ENCODE measurements around the gene MALRD1. TPM values are rescaled to one million over a fixed set of nuclear protein-coding genes. Genes with fewer than 3 reads are reported as not detected.

MALRD1 gene
- total RNA-seq, 1 experiment from 2014 or later, result not detected

DNA sequence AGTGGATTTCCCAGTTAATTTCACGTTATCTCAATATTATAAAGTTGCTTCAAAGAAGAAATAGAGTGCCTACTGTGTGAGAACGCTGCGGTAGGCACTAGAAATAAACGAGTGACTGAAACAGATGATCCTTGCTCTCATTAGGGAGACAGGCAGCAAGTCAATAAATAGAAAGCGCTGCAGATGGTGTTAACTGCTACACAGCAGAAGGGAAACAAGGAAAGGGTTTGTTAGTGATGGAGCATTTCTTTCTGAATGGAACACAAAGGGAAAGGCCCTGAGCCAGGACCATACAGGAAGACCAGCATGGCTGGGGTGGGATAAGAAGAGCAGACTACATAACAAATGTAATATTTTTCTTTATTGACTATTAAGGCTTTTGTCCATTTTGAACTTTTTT, 235.2 kb downstream of the MALRD1 start:
- no peaks in the 10 kb centered on the region for H3K36me3 Mint-ChIP-seq (ENCODE audit: insufficient read depth, unreplicated experiment)
- intact Hi-C loops (cut with micrococcal nuclease), result no loop called here
- H3K27ac Mint-ChIP-seq (ENCODE audit: low read depth, unreplicated experiment), result no peak overlapping the region
- ChIA-PET CTCF (no interaction called here), POLR2A (no interaction called here)
- no peak for DNase-seq (ENCODE audit: unreplicated experiment)
- H3K27me3 Mint-ChIP-seq (ENCODE audit: insufficient read depth, unreplicated experiment), result no peaks in the 10 kb centered on the region
- BruUV-seq (replicated peaks), result no TSS peak
- no peaks in the 10 kb centered on the region for H3K9me3 Mint-ChIP-seq (ENCODE audit: unreplicated experiment)
- H3K4me3 Mint-ChIP-seq (ENCODE audit: unreplicated experiment), result no peak overlapping the region
- H3K4me1 Mint-ChIP-seq (ENCODE audit: insufficient read depth, unreplicated experiment), result no peaks in the 10 kb centered on the region
- TF ChIP-seq, protein P1, sequence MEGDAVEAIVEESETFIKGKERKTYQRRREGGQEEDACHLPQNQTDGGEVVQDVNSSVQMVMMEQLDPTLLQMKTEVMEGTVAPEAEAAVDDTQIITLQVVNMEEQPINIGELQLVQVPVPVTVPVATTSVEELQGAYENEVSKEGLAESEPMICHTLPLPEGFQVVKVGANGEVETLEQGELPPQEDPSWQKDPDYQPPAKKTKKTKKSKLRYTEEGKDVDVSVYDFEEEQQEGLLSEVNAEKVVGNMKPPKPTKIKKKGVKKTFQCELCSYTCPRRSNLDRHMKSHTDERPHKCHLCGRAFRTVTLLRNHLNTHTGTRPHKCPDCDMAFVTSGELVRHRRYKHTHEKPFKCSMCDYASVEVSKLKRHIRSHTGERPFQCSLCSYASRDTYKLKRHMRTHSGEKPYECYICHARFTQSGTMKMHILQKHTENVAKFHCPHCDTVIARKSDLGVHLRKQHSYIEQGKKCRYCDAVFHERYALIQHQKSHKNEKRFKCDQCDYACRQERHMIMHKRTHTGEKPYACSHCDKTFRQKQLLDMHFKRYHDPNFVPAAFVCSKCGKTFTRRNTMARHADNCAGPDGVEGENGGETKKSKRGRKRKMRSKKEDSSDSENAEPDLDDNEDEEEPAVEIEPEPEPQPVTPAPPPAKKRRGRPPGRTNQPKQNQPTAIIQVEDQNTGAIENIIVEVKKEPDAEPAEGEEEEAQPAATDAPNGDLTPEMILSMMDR (IDR thresholded peaks at IDR 0.05; ENCODE audit: unreplicated experiment), result no peak

DNA sequence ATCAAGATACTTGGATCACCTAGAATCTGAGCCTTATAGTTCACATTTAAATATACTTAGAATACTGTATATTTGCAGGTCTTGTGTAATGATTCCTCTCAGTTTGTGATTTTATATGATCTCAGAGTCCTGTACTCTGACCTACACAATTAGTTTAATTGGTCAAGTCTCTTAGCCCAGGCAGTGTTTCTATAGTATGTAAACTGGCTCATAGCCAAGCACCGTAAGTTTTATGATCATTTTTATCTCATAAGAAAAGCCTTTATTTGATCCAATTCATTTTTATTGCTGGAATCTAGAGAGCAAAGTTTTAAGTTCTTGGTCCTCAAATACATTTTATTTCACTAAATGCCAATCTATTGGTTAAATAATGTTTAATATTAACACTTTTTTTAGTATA, 242.2 kb downstream of the MALRD1 start:
- H3K4me1 Mint-ChIP-seq (ENCODE audit: insufficient read depth, unreplicated experiment), result no peaks in the 10 kb centered on the region
- no peaks in the 10 kb centered on the region for H3K27me3 Mint-ChIP-seq (ENCODE audit: insufficient read depth, unreplicated experiment)
- no TSS peak for BruUV-seq (replicated peaks)
- H3K9me3 Mint-ChIP-seq (ENCODE audit: unreplicated experiment), result no peaks in the 10 kb centered on the region
- DNase-seq (ENCODE audit: unreplicated experiment), result no peak
- H3K4me3 Mint-ChIP-seq (ENCODE audit: unreplicated experiment), result no peak overlapping the region
- ChIA-PET POLR2A (no interaction called here), CTCF (no interaction called here)
- no peaks in the 10 kb centered on the region for H3K36me3 Mint-ChIP-seq (ENCODE audit: insufficient read depth, unreplicated experiment)
- TF ChIP-seq, protein P1 (IDR thresholded peaks at IDR 0.05; ENCODE audit: unreplicated experiment), result no peak
- H3K27ac Mint-ChIP-seq (ENCODE audit: low read depth, unreplicated experiment), result no peak overlapping the region
- intact Hi-C loops (cut with micrococcal nuclease), result no loop called here

DNA sequence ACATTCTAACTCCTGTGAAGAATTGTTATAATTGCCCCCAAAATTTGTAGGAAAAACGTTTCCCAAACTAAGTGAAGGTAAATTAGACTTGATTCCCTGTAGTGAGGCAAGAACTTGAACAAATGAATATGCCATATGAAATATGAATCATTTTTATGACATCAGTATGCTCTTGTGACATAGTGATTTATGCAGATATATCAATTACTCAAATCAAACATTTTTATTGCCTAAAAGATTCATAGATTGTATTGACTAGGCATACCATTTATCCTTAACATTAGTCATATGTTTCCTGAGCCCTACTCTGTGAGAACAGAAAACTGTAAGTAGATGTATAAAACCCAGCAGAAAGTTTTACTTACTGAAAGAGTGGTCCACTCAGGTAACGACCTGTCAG, 245.6 kb downstream of the MALRD1 start:
- CTCF ChIA-PET, result no interaction called here
- no TSS peak for BruUV-seq (replicated peaks)
- POLR2A ChIA-PET, result no interaction called here
- H3K36me3 Mint-ChIP-seq (ENCODE audit: insufficient read depth, unreplicated experiment), result no peaks in the 10 kb centered on the region
- H3K4me3 Mint-ChIP-seq (ENCODE audit: unreplicated experiment), result no peak overlapping the region
- H3K4me1 Mint-ChIP-seq (ENCODE audit: insufficient read depth, unreplicated experiment), result no peaks in the 10 kb centered on the region
- no peak for DNase-seq (ENCODE audit: unreplicated experiment)
- no peaks in the 10 kb centered on the region for H3K9me3 Mint-ChIP-seq (ENCODE audit: unreplicated experiment)
- TF ChIP-seq, protein P1 (IDR thresholded peaks at IDR 0.05; ENCODE audit: unreplicated experiment), result no peak
- intact Hi-C loops (cut with micrococcal nuclease), result no loop called here
- H3K27ac Mint-ChIP-seq (ENCODE audit: low read depth, unreplicated experiment), result no peak overlapping the region
- H3K27me3 Mint-ChIP-seq (ENCODE audit: insufficient read depth, unreplicated experiment), result no peaks in the 10 kb centered on the region

DNA sequence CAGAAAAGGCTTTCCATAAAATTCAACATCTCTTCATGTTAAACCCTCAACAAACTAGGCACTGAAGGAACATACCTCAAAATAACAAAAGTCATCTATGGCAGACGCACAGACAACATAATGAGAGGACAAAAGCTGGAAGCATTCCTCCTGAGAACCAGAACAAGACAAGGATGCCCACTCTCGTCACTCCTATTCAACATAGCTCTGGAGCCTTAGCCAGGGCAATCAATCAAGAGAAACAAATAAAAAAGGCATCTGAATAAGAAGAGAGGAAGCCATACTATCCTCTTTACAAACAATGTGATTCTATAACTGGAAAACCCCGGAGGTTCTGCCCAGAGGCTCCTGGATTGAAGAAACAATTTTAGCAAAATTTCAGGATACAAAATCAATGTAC, 251.0 kb downstream of the MALRD1 start:
- ChIA-PET CTCF (no interaction called here), POLR2A (no interaction called here)
- Mint-ChIP-seq H3K4me1 (ENCODE audit: insufficient read depth, unreplicated experiment) (peaks cover 16% of the 10 kb centered on the region), H3K36me3 (ENCODE audit: insufficient read depth, unreplicated experiment) (no peaks in the 10 kb centered on the region), H3K27ac (ENCODE audit: low read depth, unreplicated experiment) (no peak overlapping the region), H3K4me3 (ENCODE audit: unreplicated experiment) (no peak overlapping the region), H3K9me3 (ENCODE audit: unreplicated experiment) (no peaks in the 10 kb centered on the region), H3K27me3 (ENCODE audit: insufficient read depth, unreplicated experiment) (no peaks in the 10 kb centered on the region)
- TF ChIP-seq, protein P1 (IDR thresholded peaks at IDR 0.05; ENCODE audit: unreplicated experiment), result no peak
- intact Hi-C loops (cut with micrococcal nuclease), result no loop called here
- no TSS peak for BruUV-seq (replicated peaks)
- no peak for DNase-seq (ENCODE audit: unreplicated experiment)

Data from MCF 10A (cell line).